ENCODE results near the gene SDHAF2. TPM values are rescaled to one million over a fixed set of nuclear protein-coding genes. Genes with fewer than 3 reads are reported as not detected.

SDHAF2 gene
- total and polyA plus RNA-seq, 8 donors, result 10.1 to 38.9 (median 14.8) TPM

GRCh38 chr11:61447601-61448551 lies 18.0 kb downstream of the SDHAF2 start:
- no peaks in the 10 kb centered on the region for H3K4me1 ChIP-seq
- H3K27me3 ChIP-seq, result no peaks in the 10 kb centered on the region
- 77 to 83% methylated on average over 12 of the region's 12 CpGs for WGBS, 2 donors
- FAIRE-seq (no peak), DNase-seq (no peak), ATAC-seq (no peak)
- intact Hi-C loops (cut with DNase I), result no loop called here
- no peak overlapping the region for H3K4me3 ChIP-seq
- H3K27ac ChIP-seq, result no peak overlapping the region
- no peak for TF ChIP-seq CTCF (IDR thresholded peaks at IDR 0.05)
- no peaks in the 10 kb centered on the region for H3K9me3 ChIP-seq
- peaks cover 0 to 7% (median 0%) of the 10 kb centered on the region in 3 donors for H3K36me3 ChIP-seq

- Histone ChIP-seq H3K9me3 (no peaks in the 10 kb centered on the region), H3K36me3 (peaks cover 0 to 7% (median 0%) of the 10 kb centered on the region in 3 donors), H3K27ac (no peak overlapping the region), H3K4me1 (no peaks in the 10 kb centered on the region), H3K4me3 (no peak overlapping the region), H3K27me3 (no peaks in the 10 kb centered on the region)
- no peak for TF ChIP-seq CTCF (IDR thresholded peaks at IDR 0.05)
- ATAC-seq (no peak), DNase-seq (no peak), FAIRE-seq (no peak)
- WGBS, 2 donors, result 80 to 82% methylated on average over 7 of the region's 7 CpGs
- intact Hi-C loops (cut with DNase I), result no loop called here
Observed at GRCh38 chr11:61448552-61448927, 18.6 kb downstream of the SDHAF2 start.

- no peaks in the 10 kb centered on the region for H3K4me1 ChIP-seq
- peaks cover 0 to 7% (median 0%) of the 10 kb centered on the region in 3 donors for H3K36me3 ChIP-seq
- H3K27ac ChIP-seq, result no peak overlapping the region
- no peak for TF ChIP-seq CTCF (IDR thresholded peaks at IDR 0.05)
- no peaks in the 10 kb centered on the region for H3K9me3 ChIP-seq
- ATAC-seq (no peak), DNase-seq (no peak), FAIRE-seq (no peak)
- no peaks in the 10 kb centered on the region for H3K27me3 ChIP-seq
- WGBS, 2 donors, result 98 to 99% methylated on average over 2 of the region's 2 CpGs
- intact Hi-C loops (cut with DNase I), result no loop called here
- H3K4me3 ChIP-seq, result no peak overlapping the region
Observed at GRCh38 chr11:61452825-61453224, 22.9 kb downstream of the SDHAF2 start.

GRCh38 chr11:61453695-61454094 lies 23.8 kb downstream of the SDHAF2 start:
- H3K36me3 ChIP-seq, result peaks cover 0 to 4% (median 0%) of the 10 kb centered on the region in 3 donors
- no peak for TF ChIP-seq CTCF (IDR thresholded peaks at IDR 0.05)
- ATAC-seq, result no peak

GRCh38 chr11:61454520-61454919 lies 24.6 kb downstream of the SDHAF2 start:
- intact Hi-C loops (cut with DNase I), result no loop called here
- TF ChIP-seq CTCF (IDR thresholded peaks at IDR 0.05), result no peak
- Histone ChIP-seq H3K27me3 (no peaks in the 10 kb centered on the region), H3K9me3 (no peaks in the 10 kb centered on the region), H3K4me1 (no peaks in the 10 kb centered on the region), H3K27ac (no peak overlapping the region), H3K4me3 (no peak overlapping the region), H3K36me3 (no peaks in the 10 kb centered on the region)
- FAIRE-seq (no peak), ATAC-seq (no peak), DNase-seq (no peak)
- WGBS, 2 donors, result 88 to 90% methylated on average over 7 of the region's 7 CpGs

More at GRCh38 chr11:61453695-61454094, 23.8 kb downstream of the SDHAF2 start:
- FAIRE-seq (no peak), DNase-seq (no peak)
- Histone ChIP-seq H3K27ac (no peak overlapping the region), H3K4me1 (no peaks in the 10 kb centered on the region), H3K27me3 (no peaks in the 10 kb centered on the region), H3K4me3 (no peak overlapping the region), H3K9me3 (no peaks in the 10 kb centered on the region)
- intact Hi-C loops (cut with DNase I), result no loop called here
- WGBS, 2 donors, result 52 to 67% methylated on average over 3 of the region's 3 CpGs

Measured in pancreas (tissue), 10 donors.